GM21786 (cell line): ENCODE measurements around the gene NEBL.

Experiments
- ATAC-seq: cut with Tn5 transposase; IDR thresholded peaks from one replicate; pipeline ENCODE4 v1.9.1; 2021; ENCODE audit not compliant: unreplicated experiment

NEBL gene

GRCh38 chr10:20785174-20785573 lies 111.9 kb downstream of the NEBL start:
- no peak for ATAC-seq

- ATAC-seq = no peak
Measured at GRCh38 chr10:20778008-20778757, 118.9 kb downstream of the NEBL start.

DNA sequence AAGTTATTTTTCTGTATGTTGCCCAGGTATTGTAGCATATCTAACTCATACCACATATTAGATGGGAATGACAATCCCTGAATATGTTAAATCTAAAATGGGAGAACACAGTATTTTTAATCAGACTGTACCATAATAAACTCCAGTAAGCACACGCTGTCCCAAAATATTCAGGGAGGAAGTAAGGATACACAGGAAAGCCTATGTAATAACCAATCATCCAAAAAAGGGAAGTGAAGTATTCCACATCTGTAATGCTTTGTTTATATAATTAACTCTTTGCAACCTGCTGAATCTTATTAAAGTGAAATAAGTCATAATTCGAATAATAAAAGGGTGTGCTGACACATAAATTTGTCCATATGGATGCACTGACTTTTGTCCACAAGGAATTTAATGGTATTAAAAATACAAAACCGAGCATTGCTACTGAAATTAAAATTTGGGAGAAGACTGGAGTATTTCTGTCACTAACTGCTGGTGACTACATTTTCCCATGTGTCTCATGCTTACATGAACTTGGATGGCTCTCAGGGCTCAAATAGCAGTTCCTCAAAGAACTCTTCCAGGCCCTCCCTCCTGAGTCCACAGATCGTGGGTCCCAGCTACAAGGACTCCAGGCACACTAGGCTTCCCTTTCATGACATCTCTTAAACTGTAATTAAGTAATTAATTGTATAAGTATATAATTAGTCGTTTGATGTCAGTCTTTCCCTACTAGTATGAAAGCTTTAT lies 120.6 kb downstream of the NEBL start:
- ATAC-seq = no peak

DNA sequence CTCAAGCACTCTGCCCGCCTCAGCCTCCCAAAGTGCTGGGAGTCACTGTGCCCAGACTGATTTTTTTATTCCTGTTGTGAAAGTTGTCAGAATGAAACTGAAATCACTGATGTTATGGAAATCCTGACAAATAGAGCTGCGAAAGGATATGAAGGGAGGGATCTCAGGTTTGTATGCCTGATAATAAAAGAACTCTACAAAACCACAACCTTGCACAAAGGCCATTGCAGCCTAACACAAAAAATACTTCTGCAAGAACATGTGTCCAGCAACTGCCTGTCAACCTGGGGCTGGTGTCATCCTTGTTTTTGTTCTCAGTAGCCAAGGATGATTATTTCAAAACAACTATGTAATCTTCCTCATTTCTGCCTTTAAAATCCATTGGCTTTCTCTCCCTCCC lies 126.1 kb downstream of the NEBL start:
- ATAC-seq = no peak

DNA sequence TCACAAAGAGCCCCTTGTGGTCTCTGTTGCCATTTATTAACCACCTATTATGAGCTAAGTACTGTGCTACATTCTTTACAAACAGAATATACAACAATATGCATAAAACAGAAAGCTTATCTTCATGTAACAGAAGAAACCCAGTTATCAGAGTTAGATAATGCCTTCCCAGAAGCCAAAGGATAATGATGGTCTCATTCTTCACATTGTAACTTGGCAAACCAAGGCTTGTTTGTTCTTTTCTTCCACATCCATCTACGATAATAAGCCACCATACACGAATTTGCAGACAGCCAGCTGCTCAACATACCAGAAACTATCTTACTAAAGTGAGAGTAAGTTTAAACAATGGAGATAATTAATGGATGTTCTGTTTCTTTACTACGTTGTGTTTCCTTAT lies 127.6 kb downstream of the NEBL start:
- ATAC-seq = no peak

DNA sequence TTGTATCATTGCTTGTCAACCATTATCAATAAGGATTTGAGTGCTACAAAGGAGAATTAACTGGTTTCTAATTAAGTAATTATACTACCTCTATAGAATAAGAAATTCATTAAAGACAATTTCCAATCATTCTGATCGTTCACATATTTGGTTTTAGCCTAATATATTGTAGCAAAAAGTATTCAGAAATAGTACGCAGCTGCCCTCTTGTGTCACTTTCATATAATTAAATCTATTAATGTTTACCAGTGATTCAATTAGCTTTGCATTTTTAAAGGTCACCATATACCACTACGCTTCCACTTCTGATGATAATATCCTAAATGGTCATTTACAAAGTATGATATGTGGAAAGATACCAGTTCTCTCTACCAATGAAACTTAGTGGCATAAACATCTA lies 128.3 kb downstream of the NEBL start:
- ATAC-seq = no peak

DNA sequence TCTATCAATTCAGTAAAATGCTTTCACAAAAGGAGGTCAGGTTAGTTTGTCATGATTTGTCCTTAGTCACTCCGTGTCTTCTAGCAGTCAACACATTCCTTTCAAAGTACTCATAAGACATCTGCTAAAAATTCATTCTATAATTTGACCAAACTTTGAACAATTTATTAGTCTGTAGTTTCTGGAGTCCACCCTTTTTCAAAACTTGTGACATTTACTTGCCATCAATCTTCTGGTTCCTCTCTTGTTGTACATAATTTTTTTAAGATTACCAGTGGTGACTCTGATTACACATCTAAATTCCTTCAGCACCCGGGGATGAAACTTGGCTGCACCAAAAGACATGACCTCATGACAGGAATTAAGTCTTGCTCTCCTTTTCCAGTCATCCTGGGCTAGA lies 130.1 kb downstream of the NEBL start:
- ATAC-seq = no peak

- no peak for ATAC-seq
Measured at GRCh38 chr10:20765066-20765465, 132.0 kb downstream of the NEBL start.

DNA sequence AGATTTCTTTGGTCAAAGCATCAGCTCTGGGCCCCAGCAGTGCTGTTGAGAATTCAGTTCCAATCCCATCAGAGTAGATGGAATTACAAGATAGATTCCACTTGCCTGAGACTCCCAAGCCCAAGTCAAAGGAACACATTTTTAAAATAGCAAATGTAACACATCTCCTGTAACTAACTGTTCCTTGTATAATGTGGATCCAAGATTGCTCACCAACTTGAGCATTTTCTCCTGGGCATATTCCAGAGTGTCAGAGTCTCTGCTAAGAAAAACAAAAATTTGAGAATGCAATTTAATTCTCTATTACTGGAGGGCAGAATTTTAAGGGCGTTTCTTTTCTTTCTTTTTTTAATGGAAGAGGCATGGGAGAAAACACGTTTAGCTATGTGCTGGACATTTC lies 136.7 kb downstream of the NEBL start:
- ATAC-seq = no peak

DNA sequence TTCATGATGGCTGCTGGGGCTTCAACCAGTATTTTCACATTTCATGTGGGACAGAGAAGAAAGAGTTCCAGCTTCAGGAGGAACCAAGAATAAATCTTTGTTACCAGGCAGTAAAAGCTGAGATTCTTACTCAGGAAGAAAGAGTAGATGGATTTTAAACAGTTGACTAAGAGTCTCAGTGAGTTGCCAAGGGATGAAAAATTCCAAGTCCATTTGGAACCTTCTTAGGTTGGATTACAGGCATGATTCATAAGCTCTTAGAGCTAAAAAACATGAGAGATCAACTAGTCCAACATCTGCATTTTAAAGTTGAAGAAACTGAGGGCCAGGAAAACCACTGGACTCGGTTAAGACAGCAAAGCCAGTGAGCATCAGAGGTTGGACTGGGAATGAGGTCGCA lies 148.6 kb downstream of the NEBL start:
- no peak for ATAC-seq

DNA sequence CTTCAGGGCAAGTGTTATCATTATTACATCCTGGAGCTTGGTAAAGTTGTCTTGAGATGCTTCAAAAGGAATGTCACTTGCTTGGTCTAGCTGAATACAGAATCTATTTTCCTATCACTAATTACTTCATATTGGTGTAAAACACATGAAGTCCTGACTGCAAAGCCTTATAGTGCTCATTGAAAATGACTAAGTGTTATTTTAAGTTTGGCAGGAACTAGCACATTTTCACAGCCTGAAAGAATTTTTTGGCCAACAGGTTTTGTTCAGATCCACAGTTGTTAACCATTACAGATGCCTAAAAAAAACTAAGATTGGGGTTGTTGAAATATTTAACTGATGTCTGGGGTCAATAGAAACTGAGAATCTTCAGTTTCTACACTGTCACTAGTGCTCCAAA lies 149.3 kb downstream of the NEBL start:
- no peak for ATAC-seq

GRCh38 chr10:20746856-20747255 lies 150.3 kb downstream of the NEBL start:
- ATAC-seq = no peak

GRCh38 chr10:20745556-20746375 lies 151.3 kb downstream of the NEBL start:
- ATAC-seq = no peak

DNA sequence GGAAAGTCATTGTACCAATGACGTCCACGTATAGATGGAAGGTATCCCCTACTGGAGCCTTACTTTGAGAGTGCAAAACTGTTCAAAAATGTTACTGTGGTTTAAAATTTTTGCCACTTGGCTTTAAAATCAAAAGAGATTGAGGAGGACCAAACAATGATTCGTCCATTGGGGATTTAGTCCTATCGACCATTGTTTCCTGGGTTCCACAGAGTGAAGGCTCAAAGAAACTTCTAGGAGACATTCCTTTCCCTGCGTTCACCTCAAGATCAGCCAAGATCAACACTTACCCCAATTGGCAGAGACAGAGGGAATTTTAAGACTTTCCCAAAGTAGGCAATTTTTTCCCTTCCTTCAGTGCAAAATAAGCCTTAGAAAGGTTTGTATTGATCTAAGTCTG lies 152.3 kb downstream of the NEBL start:
- ATAC-seq = no peak

- ATAC-seq = no peak
Measured at GRCh38 chr10:20743942-20744341, 153.2 kb downstream of the NEBL start.

GRCh38 chr10:20742737-20743541 lies 154.2 kb downstream of the NEBL start:
- ATAC-seq = no peak

DNA sequence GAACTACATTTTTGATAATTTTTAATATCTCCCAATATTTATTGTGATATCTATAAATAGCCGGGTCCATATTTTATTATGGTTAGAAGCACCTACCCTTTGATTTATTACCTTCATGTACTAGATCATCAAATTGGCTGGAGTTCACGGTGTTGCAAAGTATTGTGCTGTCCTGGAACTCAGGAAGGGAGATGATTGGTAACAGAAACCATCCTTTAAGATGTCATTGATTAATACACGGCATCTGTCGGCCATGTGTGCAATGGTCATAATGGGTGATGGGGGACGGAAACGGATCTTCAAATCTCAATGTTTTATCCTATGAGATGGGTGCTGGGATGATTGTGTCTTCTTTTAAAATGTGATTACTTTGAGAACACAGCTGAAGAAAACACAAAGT lies 157.0 kb downstream of the NEBL start:
- ATAC-seq = no peak

DNA sequence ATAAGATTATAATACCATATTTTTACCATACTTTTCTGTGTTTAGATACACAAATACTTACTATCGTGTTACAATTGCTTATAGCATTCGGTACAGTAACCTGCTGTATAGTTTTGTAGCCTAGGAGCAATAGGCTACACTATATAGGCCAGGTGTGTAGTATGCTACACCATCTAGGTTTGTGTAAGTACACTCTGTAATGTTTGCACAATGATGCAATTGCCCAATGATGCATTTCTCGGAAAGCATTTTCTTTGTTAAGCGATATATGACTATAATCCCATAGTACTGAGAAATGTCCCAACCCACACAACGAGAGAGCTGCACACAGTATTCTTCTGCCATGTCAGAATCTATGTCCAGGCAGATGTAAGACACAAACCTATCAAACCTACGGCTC lies 160.0 kb downstream of the NEBL start:
- ATAC-seq = no peak
